ENCODE data around the gene HBEGF.

The HBEGF gene

DNA sequence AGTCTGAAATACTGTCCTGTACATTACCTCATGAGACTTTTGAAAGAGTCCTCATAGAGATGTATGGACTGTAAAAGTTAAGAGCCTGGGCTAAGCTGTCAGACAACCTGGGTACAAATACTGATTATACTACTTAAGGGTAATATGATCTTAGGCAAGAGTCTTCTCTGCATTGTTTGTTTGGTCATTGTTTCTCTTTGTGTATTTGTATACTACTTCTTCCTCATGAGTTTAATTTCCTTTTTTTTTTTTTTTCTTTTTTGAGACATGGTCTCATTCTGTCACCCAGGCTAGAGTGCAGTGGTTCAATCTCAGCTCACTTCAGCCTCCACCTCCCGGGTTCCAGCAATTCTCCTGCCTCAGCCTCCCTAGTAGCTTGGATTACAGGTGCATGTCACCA, 40.9 kb downstream of the HBEGF start:
- no peak for DNase-seq (ENCODE audit: low read depth in 1 of 2, low spot score in 1 of 2)

- no peak for DNase-seq (ENCODE audit: low read depth in 1 of 2, low spot score in 1 of 2)
These were observed 42.4 kb downstream of the HBEGF start for GRCh38 chr5:140303966-140304365.

DNA sequence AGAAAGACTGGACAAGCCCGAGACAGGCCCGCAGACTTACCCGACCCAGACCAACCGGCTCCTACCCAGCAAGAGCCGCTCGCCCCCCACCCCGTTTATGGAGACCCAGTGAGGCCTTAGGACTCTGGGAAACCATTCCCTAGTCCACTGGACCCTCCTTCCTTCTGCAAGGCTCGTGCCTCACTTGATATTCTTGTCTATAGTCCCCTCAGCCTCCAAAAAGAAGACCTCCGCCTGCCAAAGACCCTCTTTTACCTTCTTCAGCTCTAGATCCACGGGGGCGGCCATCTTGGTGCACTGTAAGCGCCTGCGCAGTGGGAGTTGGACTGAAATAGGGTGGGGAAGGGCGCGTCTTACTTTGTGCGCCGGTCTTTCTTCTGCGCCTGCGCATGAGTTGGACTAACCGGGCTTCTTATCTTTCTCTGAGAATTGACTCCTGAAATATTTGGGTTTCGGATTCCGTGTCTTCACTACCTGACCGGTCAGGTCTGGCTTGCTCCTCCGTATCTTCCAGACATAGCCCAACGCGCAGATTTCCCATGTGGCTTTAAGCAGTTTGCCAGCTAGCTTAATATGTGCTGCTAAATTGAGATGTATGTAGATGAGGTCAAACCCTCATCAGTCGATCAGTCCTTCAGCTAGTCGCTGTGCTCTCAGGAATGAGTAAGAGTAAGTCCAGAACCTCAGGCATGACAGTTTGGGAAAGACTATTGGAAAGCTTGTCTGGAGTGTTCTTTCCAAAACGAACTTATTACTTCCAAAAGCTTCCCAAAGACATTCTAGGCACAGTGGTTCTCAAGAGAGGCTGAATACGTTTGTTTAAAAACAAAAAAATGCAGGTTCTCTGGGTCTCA, 43.4 kb downstream of the HBEGF start, which contains the start of gene PFDN1:
Gene PFDN1 (minus strand): TSS at position 316 of the 854 bp plus-strand sequence. CDS start 28 bp downstream, at position 288.
- DNase-seq (ENCODE audit: low read depth in 1 of 2, low spot score in 1 of 2), result peak; percentile 75 to 81

- no peak for DNase-seq (ENCODE audit: low read depth in 1 of 2, low spot score in 1 of 2)
These were observed 45.3 kb downstream of the HBEGF start for GRCh38 chr5:140301136-140301535.

GRCh38 chr5:140299056-140299455, 47.3 kb downstream of the HBEGF start:
- DNase-seq (ENCODE audit: low read depth in 1 of 2, low spot score in 1 of 2), result no peak

DNA sequence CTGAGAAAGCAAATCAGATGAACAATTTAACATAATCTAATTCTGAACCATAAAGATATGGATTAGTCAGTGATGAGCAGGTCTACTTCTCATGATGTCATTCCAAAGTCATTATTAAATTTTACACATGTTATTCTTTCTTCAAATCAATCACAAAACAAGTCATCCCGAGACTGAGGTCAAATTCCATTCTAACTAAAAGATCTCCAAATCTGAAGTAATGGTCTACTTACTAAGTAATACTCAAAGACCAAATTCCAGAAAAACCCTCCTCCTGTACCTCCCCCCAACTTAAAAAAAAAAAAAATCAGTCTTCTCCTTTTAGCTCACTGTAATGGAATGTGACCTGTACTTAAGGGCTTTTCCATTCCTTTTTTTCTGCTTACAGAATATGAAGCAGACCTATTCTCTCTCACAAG, 48.2 kb downstream of the HBEGF start:
- DNase-seq (ENCODE audit: low read depth in 1 of 2, low spot score in 1 of 2), result no peak

- no peak for DNase-seq (ENCODE audit: low read depth in 1 of 2, low spot score in 1 of 2)
These were observed 49.1 kb downstream of the HBEGF start for GRCh38 chr5:140297283-140297682.

GRCh38 chr5:140296289-140296688, 50.1 kb downstream of the HBEGF start:
- DNase-seq (ENCODE audit: low read depth in 1 of 2, low spot score in 1 of 2), result no peak

- DNase-seq (ENCODE audit: low read depth in 1 of 2, low spot score in 1 of 2), result no peak
These were observed 51.0 kb downstream of the HBEGF start for GRCh38 chr5:140295414-140295813.

- no peak for DNase-seq (ENCODE audit: low read depth in 1 of 2, low spot score in 1 of 2)
These were observed 51.6 kb downstream of the HBEGF start for GRCh38 chr5:140294753-140295152.

GRCh38 chr5:140293849-140294100, 52.6 kb downstream of the HBEGF start:
- DNase-seq (ENCODE audit: low read depth in 1 of 2, low spot score in 1 of 2), result no peak

GRCh38 chr5:140293091-140293848, 53.1 kb downstream of the HBEGF start:
- DNase-seq (ENCODE audit: low read depth in 1 of 2, low spot score in 1 of 2), result no peak

DNA sequence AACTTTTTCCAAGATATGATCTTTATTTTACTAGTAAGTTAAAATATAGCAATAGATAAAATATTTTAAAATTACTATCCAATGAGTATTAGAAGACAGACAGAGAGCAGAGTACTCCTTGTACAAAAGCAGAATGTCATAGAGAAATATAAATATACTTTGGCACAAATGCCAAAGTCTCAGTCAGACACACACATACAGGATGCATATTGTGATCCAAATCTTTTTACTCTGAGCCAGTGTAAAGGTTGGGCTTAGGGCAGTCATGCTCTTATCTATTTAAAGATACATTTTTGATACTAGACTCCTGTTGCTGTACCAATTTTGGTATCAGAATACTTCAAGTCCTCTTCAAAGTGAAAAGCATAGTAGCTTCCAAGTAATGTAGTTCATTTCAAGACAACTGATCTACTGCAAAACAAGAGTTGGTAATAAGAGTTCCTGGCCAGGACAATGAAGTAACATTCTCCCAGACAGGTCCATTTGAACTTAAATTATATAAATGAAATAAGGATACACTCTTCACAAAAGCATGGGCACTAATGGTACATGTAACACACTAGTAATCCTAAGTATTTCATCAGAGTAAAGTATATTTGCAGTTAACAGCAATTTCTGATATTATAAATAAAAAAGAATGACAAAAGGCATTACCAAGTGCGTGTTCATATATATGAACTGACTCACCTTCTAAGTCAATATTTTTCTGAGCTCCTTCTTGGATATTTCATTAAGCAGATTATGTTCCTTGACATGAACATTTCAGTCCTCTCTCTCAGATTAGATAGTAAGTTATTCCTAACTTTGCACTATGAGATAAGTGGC, 54.0 kb downstream of the HBEGF start:
- no peak for DNase-seq (ENCODE audit: low read depth in 1 of 2, low spot score in 1 of 2)

DNA sequence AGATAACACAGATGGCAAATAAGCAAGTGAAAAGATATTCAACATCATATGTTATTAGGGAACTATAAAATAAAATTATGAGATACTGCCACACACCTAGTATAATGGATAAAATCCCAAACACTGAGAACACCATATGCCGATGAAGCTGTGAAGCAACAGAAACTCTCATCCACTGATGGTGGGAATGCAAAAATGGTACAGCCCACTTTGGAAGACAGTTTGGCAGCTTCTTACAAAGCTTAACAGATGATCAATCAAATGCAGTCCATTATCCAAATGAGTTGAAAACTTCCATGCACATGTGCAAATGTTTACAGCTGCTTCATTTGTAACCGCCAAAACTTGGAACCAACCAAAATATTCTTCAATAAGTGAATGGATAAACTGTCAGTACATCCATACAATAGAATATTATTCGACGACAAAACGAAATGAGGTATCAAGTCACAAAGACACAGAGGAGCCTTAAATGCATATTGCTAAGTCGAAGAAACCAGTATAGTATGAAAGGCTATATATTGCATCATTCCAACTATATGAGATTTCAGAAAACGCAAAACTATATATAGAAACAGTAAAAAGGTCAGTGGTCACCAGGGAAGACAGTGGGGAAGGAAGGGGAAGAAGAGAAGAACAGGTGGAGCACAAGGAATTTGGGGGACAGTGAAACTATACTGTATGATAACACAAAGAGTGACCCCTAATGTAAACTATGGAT, 58.4 kb downstream of the HBEGF start:
- no peak for DNase-seq (ENCODE audit: low read depth in 1 of 2, low spot score in 1 of 2)

DNA sequence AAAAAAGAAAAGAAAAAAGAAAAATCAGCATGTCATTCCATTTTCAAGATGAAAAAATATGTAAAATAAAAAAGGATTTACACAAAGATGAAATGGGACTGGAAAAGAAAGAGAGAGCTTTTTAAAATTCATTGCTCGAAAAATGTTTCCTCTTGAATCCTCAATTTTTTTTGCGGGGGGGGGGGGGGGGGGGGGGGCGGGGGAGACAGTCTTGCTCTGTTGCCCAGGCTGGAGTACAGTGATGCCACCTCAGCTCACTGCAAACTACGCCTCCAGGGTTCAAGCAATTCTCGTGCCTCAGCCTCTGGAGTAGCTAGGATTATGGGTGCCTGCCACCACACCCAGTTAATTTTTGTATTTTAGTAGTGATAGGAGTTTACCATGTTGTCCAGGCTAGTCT, 60.0 kb downstream of the HBEGF start:
- DNase-seq (ENCODE audit: low read depth in 1 of 2, low spot score in 1 of 2), result no peak

- no peak for DNase-seq (ENCODE audit: low read depth in 1 of 2, low spot score in 1 of 2)
These were observed 62.4 kb downstream of the HBEGF start for GRCh38 chr5:140284013-140284412.

Measured in stimulated activated CD4-positive, alpha-beta T cell treated with anti-CD3 and anti-CD28 coated beads, Interleukin-15, amount 100 ng/mL, for 1 hour (primary cell).